ENCODE data around the gene RSPRY1.
"Not testable (repeated sequence)": the region's sequence is repeated elsewhere in the genome, so short reads cannot be mapped to it uniquely, and the experiment has no call there.

Gene RSPRY1

DNA sequence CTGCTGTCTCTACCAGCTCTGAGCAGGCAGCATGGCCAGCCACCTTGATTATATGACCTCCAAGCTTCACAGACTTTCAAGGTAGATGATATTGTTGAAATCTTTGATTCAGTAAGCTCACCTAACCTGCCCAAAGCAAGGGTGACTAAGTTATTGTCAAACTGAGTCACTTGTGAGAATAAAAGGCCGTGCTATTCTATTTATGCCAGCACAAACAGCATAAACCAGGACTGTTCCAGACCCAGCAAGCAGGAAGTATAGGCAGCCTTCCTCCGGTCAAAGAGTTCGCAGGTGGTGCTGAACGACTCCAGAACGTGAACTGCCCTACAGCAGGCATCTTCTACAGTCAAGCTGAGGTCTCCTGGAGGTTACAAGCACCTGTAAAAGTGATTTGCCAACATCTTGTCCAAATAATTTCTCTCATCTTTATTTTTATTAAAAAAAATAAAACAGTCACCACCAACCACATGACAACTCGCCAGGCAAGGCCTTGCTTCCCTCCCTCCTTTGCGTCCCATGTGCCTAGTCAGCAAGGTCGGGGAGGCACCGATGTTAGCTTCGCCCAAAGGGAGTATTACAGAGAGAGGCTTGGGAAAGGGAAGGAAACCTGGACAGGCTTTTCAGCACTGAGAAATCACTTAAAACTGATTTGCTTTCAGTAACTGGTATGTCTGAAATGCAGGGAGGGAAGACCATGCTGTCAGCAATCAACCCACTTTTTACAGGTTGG lies 69.7 kb downstream of the RSPRY1 start:
- DNase-seq (ENCODE audit: low spot score): no peak

GRCh38 chr16:57256601-57257395 lies 70.7 kb downstream of the RSPRY1 start:
- DNase-seq (ENCODE audit: low spot score): no peak

- DNase-seq (ENCODE audit: low spot score): no peak
Observed at GRCh38 chr16:57257455-57258070, 71.4 kb downstream of the RSPRY1 start.

- DNase-seq (ENCODE audit: low spot score): no peak
Observed at GRCh38 chr16:57258226-57258909, 72.2 kb downstream of the RSPRY1 start.

GRCh38 chr16:57258910-57259475 lies 72.9 kb downstream of the RSPRY1 start:
- DNase-seq (ENCODE audit: low spot score): no peak

- DNase-seq (ENCODE audit: low spot score): no peak
Observed at GRCh38 chr16:57260294-57260929, 74.3 kb downstream of the RSPRY1 start.

DNA sequence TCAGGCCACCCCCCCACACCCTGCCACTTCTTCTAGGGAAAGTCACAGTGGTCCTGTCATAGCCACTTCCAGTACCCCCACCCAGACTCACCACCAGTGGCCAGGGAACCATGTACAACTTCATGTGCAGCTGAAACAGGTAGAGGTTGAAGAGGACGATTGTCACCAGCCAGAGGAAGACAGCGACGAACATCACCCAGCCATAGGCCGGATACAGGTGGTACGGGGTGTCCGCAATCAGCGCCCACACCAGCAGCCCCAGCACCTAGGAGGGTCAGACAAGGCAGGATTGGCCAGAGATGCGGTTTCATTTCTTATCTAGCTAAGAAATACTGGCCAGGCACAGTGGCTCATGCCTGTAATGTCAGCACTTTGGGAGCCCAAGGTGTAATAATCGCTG lies 75.7 kb downstream of the RSPRY1 start:
- DNase-seq (ENCODE audit: low spot score): no peak

- DNase-seq (ENCODE audit: low spot score): no peak
Observed at GRCh38 chr16:57262841-57263540, 76.9 kb downstream of the RSPRY1 start.

- no peak for DNase-seq (ENCODE audit: low spot score)
Observed at GRCh38 chr16:57263541-57264351, 77.6 kb downstream of the RSPRY1 start.

DNA sequence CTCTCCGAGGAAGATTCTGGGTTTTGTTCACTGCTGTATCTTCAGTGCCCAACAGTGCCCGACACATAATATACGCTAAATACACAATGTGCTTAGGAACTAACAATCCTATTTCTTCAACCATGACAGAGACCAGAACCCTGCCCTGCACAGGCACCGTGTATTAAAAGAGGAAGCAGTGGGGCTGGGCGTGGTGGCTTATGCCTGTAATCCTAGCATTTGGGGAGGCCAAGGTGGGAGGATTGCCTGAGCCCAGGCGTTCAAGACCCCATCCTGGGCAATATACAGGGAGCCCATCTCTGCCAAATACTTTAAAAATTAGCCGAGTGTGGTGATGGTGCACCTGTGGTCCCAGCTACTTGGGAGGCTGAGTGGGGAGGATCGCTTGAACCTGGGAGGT lies 78.3 kb downstream of the RSPRY1 start:
- DNase-seq (ENCODE audit: low spot score): no peak

DNA sequence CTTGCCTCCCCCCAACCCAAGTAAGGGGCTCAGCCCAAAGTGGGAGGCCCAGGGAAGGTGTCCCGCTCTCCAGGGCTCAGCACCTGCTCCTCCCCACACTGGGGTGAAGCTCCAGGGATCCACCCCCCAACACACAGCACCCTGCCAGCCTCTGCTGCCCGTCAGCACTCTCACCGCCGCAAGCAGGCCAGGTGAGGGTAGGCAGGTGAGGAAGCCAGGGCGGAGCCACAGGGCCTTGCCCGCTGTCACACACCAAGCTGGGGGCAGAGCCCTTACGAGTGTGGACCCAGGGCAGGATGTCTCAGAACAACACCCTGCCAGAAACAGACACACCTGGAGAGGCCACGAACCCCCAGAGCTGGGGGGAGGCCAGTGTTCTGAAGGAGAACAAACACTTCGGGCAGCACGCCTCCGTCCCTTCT lies 78.8 kb downstream of the RSPRY1 start:
- DNase-seq (ENCODE audit: low spot score): no peak

DNA sequence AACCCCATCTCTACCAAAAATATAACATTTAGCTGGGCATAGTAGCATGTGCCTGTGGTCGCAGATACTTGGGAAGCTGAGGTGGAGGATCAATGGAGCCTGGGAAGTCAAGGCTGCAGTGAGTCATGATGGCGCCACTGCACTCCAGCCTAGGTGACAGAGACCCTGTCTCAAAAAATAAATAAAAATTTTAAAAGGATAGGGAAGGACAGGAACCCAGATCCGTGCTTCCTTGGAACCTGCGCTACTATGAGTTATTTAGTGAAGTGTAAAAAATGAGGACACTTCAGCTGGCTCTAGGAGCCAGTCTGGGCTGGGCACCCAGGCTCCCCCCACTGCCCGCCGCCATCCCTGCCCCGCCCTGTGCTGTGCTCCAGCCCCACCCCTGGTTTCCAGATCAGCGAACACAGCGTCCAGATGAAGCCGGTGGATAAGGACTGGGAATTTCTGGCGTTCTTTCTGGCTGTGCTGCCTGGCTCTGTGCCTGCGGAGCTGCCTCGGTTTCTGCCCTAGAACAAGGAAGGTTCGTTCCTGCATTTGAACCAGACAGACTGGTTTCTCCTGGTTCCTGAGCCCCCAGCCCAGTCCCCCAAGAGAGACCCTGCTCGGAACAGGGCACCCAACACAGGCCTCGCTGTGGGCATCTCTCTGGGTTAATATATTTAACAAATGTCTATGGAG lies 79.9 kb downstream of the RSPRY1 start:
- DNase-seq (ENCODE audit: low spot score): peak; percentile 68

DNA sequence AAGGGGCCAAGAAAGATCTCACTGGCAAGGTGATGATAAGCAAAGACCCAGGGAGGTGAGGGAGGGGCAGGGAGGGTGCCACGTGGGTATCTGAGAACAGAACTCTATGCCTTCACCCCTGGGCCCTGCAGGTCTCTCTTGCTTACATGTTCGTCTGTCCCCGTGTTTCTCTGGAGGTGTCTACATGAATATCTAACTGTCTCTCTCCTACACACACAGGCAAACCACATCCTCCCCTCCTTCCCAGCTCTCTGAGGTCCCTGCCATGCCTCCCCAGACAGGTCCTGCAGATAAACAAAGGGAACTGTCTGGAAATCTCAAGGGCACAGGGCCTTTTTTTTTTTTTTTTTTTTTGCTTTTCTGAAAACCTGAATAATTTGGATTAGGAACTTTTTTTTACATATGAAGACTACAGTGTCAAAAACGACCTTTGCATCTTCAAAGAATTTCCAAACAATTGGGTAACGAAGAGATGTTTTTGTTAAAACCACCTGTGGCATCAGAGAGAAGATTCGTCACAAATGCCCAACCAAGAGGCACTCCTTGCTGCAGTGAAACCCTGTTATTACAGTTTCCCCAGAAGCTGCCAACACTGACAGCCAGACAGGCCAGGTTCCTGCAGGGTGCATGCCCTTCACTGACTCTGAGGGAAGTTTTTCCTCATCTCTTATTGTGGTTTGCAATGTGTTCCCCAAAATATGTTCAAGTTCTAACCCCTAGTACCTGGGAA lies 80.6 kb downstream of the RSPRY1 start:
- DNase-seq (ENCODE audit: low spot score): peak; percentile 41

DNA sequence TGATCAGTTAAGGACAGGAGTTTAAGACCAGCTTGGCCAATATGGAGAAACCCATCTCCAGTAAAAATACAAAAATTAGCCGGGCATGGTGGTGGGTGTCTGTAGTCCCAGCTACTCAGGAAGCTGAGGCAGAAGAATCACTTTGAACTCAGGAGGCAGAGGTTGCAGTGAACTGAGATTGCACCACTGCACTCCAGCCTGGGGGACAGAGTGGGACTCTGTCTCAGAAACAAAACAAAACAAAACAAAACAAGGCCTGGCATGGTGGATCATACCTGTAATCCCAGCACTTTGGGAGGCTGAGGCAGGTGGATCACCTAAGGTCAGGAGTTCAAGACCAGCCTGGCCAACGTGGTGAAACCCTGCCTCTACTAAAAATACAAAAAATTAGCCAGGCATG lies 81.2 kb downstream of the RSPRY1 start:
- not testable (repeated sequence) for DNase-seq (ENCODE audit: low spot score)

DNA sequence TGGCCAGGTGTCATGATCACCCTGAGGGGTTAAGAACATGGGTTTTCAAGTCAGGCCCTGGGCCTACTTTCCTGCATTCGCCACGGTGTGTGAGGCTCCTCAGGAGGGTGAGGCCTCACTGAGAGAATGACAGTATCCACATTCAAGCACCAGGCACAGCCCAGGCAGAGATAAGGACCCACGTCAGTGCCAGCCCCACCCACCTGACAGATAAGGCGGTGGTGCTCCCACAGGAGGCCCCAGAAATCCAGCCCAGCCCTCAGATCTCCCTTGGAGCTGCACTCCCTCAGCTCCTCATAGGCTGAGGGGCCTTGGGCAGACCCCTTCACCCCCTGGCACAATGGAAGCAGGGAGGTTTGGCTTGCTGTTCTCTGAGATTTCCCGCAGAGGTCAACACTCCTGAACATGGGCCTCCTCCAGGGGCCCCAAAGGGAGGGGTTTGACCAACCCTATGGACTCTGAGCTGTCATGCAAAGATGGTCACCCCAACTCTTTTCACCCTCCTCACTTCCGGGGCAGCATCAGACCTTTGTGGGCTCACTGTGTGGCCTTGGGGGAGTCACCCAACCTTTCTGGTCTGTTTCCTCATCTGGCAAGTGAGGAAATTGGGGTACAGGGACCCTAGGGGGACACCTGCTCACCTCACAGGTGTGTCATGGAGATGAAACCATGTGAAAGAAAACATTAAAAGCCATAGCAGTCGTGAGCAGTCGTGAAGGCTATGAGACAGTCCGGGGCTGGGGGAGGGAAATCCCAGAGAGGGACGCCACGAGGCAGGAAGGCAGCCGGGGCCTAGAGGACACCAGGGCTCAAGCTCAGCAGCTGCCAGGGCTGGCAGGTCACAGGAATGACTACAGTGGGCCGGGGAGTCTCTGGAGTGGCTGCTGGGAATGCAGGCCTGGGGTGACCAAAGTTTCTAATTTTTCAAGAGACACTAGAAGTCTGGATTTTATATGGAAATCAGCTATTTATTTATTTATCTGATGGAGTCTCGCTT lies 83.0 kb downstream of the RSPRY1 start:
- peak; percentile 91 for DNase-seq (ENCODE audit: low spot score)

GRCh38 chr16:57270221-57271062 lies 84.3 kb downstream of the RSPRY1 start:
- DNase-seq (ENCODE audit: low spot score): no peak

GRCh38 chr16:57271063-57271345 lies 84.9 kb downstream of the RSPRY1 start:
- no peak for DNase-seq (ENCODE audit: low spot score)
